K562 (cell line): ENCODE measurements around the gene VSIG4. TPM values are rescaled to one million over a fixed set of nuclear protein-coding genes. Genes with fewer than 3 reads are reported as not detected.

Experiments
- ATAC-seq: fragments of 200-7000 bp; cut with Tn5 transposase; 3 replicates; pipeline ENCODE4 v1.9.1; 2020; ENCODE audit warnings: moderate library complexity
- BruUV-seq: library from RNA; stranded (reverse); fragments of 400-500 nt; replicated peaks from 2 replicates; lab custom pipeline; 2021; lab: Mats Ljungman, UMichigan
- CTCF ChIA-PET: fragments of 300-600 bp; formaldehyde crosslinking; extraction: SDS; loops from one replicate; lab custom pipeline; 2021; ENCODE audit warnings: low intra/inter-chr PET ratio; lab: Yijun Ruan, JAX
- POLR2A ChIA-PET: fragments of 300-600, 350-650 bp; sonication (Branson Sonifier 250); formaldehyde crosslinking; extraction: SDS; loops from one replicate; lab custom pipeline; 2021; ENCODE audit warnings: antibody characterized with exemption, inconsistent platforms; lab: Yijun Ruan, JAX
- DNase-seq, 4 experiments: peaks; one replicate each; pipeline versions ENCODE4 v3.0.0 to v3.0.0-alpha.2; 2011 to 2018; ENCODE audit warnings: low spot score in 3 of 4, mixed read lengths in 3 of 4; ENCODE audit errors: extremely low read depth in 1 of 4
- FAIRE-seq: peaks from 2 replicates; lab custom pipeline; 2011; peaks lifted over from hg19 to GRCh38; lab: Jason Lieb, UNC
- H2AFZ ChIP-seq: 2 replicates; pipeline ENCODE4 v1.6.0; 2011; ENCODE audit warnings: low read depth, low read length, control low read depth, inconsistent platforms
- H3K27ac ChIP-seq: fragments of 200-600 bp; 3 replicates; pipeline ENCODE4 v1.8.0; 2011; ENCODE audit warnings: low read depth, mild to moderate bottlenecking, control low read depth, inconsistent platforms, low read length, moderate library complexity, mixed read lengths; ENCODE audit errors: extremely low read depth
- H3K27me3 ChIP-seq, 2 experiments: fragments of 300-600 bp in 1 of 2; 2 replicates in 1 of 2; 3 replicates in 1 of 2; pipeline versions ENCODE4 v1.6.0 to v1.8.0; 2011; ENCODE audit warnings: inconsistent platforms in 2 of 2, low read length in 2 of 2, mild to moderate bottlenecking in 1 of 2, mixed read lengths in 1 of 2, moderate library complexity in 1 of 2; ENCODE audit not compliant: control insufficient read depth in 2 of 2, insufficient read depth in 2 of 2
- H3K36me3 ChIP-seq: fragments of 300-600 bp; 3 replicates; pipeline ENCODE4 v1.8.0; 2011; ENCODE audit warnings: mild to moderate bottlenecking, low read length, inconsistent platforms; ENCODE audit not compliant: control insufficient read depth, insufficient read depth
- H3K4me1 ChIP-seq, 2 experiments: fragments of 200-600 bp in 1 of 2; replicated peaks in 1 of 2; 2 replicates in 1 of 2; 3 replicates in 1 of 2; pipeline versions ENCODE4 v1.5.1 to v1.8.0; 2011; ENCODE audit warnings: inconsistent platforms in 2 of 2, low read length in 2 of 2, mild to moderate bottlenecking in 1 of 2, mixed read lengths in 1 of 2, moderate library complexity in 1 of 2; ENCODE audit not compliant: control insufficient read depth in 2 of 2, insufficient read depth in 2 of 2
- H3K4me2 ChIP-seq: 2 replicates; pipeline ENCODE4 v1.6.1; 2011; ENCODE audit warnings: low read length, control low read depth, inconsistent platforms, mixed read lengths; ENCODE audit not compliant: insufficient read depth
- H3K4me3 ChIP-seq: fragments of 200-600 bp; sonication (generic), shearing (Covaris generic); 2 replicates; pipeline ENCODE4 v1.5.1; 2016; ENCODE audit warnings: control low read depth, inconsistent platforms
- H3K79me2 ChIP-seq: fragments of 200-600 bp; 3 replicates; pipeline ENCODE4 v1.8.0; 2011; ENCODE audit warnings: low read length, inconsistent platforms; ENCODE audit not compliant: control insufficient read depth, insufficient read depth
- H3K9ac ChIP-seq, 2 experiments: 2 replicates each; pipeline versions ENCODE4 v1.6.0 to v1.6.1; 2011; ENCODE audit warnings: low read depth in 2 of 2, low read length in 2 of 2, control low read depth in 1 of 2, inconsistent platforms in 1 of 2, mild to moderate bottlenecking in 1 of 2, mixed read lengths in 1 of 2; ENCODE audit not compliant: insufficient read depth in 1 of 2
- H3K9me1 ChIP-seq: one replicate; pipeline ENCODE4 v1.6.0; 2011; ENCODE audit warnings: inconsistent platforms, mild to moderate bottlenecking, low read length, moderate library complexity; ENCODE audit not compliant: control insufficient read depth, insufficient read depth
- H3K9me3 ChIP-seq: replicated peaks from 2 replicates; pipeline ENCODE4 v1.5.1; 2011; ENCODE audit warnings: low read depth, low read length, inconsistent platforms; ENCODE audit not compliant: control insufficient read depth, insufficient read depth
- H4K20me1 ChIP-seq: replicated peaks from 2 replicates; pipeline ENCODE4 v1.6.1; 2011; ENCODE audit warnings: low read length, inconsistent platforms, mixed read lengths; ENCODE audit not compliant: control insufficient read depth, insufficient read depth
- CEBPB ChIP-seq: fragments of 450-650 bp; IDR thresholded peaks from 2 replicates; pipeline ENCODE4 v1.6.1; 2016; ENCODE audit warnings: missing genetic modification characterization, missing compliant biosample characterization
- ETS2 ChIP-seq: IDR thresholded peaks from 2 replicates; pipeline ENCODE4 v1.6.1; 2016; ENCODE audit warnings: borderline replicate concordance, missing genetic modification characterization, mild to moderate bottlenecking, moderate library complexity, missing compliant biosample characterization; ENCODE audit not compliant: poor library complexity, severe bottlenecking
- NFE2 ChIP-seq: IDR thresholded peaks from 2 replicates; pipeline ENCODE4 v1.6.1; 2014; ENCODE audit warnings: antibody characterized with exemption, low read depth
- RBM15 ChIP-seq: fragments of 200-400 bp; formaldehyde crosslinking; IDR thresholded peaks from 2 replicates; pipeline ENCODE4 v1.6.1; 2018; ENCODE audit warnings: mild to moderate bottlenecking, low read length, moderate library complexity; ENCODE audit not compliant: insufficient read depth
- RHOXF2B ChIP-seq: fragments of 250-450 bp; sonication (Bioruptor Pico); conservative IDR thresholded peaks from 2 replicates; pipeline ENCODE4 v1.5.1; 2021
- ZNF311 ChIP-seq: fragments of 250-450 bp; sonication (Bioruptor Pico); IDR thresholded peaks from 2 replicates; pipeline ENCODE4 v1.4.0; 2020; ENCODE audit warnings: mild to moderate bottlenecking, moderate library complexity
- ZNF583 ChIP-seq: fragments of 250-450 bp; sonication (Bioruptor Pico); IDR thresholded peaks from 2 replicates; pipeline ENCODE4 v1.4.0; 2020
- ZSCAN32 ChIP-seq: fragments of 450-650 bp; formaldehyde crosslinking; IDR thresholded peaks from 2 replicates; pipeline ENCODE4 v1.4.0; 2020; ENCODE audit warnings: mild to moderate bottlenecking, moderate library complexity
- WGBS: fragments of 100-300 bp; shearing (Covaris generic); methylation state at CpG from one replicate; pipeline ENCODE4 v1.1.6; 2016; ENCODE audit warnings: low coverage, mixed read lengths; ENCODE audit not compliant: insufficient coverage; ENCODE audit errors: missing lambda C conversion rate; 5-methylcytosine and 5-hydroxymethylcytosine counted together
- in situ Hi-C: fragments of 300-500 bp; cut with MboI; formaldehyde crosslinking; loops from 4 replicates; pipeline ENCODE4 v1.15.0; 2018; ENCODE audit warnings: inconsistent platforms, mixed read lengths
- intact Hi-C: fragments of 100-400 bp; cut with micrococcal nuclease; formaldehyde crosslinking; loops from 2 replicates; pipeline ENCODE4 v1.14.2; 2022
- polyA plus RNA-seq, 8 experiments: library from polyadenylated mRNA; depleted of rRNA in 4 of 8; stranded (reverse) in 5 of 8; unstranded in 3 of 8; fragments of >200 nt; fragmentation: Nextera tagmentation in 2 of 8; fragmentation: Illumina TruSeq in 1 of 8; extraction: Ambion mirVana in 2 of 8; extraction: Trizol in 1 of 8; gene quantifications; 2 replicates each; pipeline versions ENCODE4 v1.2.1 to v1.2.3, GENCODE V29; 2011 to 2014; ENCODE audit warnings: inconsistent platforms in 1 of 8, missing spikeins in 1 of 8
- total RNA-seq, 7 experiments: library from RNA; depleted of rRNA in 6 of 7; stranded (reverse); fragments of >200 nt in 6 of 7; fragmentation: Illumina TruSeq in 2 of 7; extraction: Trizol in 2 of 7; gene quantifications; 2 replicates each; pipeline versions ENCODE4 v1.2.1 to v1.2.3, GENCODE V29; 2011 to 2021; ENCODE audit warnings: low replicate concordance in 1 of 7
- TF ChIP-seq, protein P1 (sequence below): sonication (generic); formaldehyde crosslinking; IDR thresholded peaks from 2 replicates; pipeline ENCODE4 v1.8.1; 2022; ENCODE audit warnings: missing genetic modification reagents
- TF ChIP-seq, protein P2 (sequence below): fragments of 250-450 bp; sonication (Bioruptor Pico); IDR thresholded peaks from 2 replicates; pipeline ENCODE4 v1.8.0; 2021; ENCODE audit warnings: borderline replicate concordance, mild to moderate bottlenecking, moderate library complexity; ENCODE audit not compliant: poor library complexity, severe bottlenecking
- TF ChIP-seq, protein P3 (sequence below): IDR thresholded peaks from 2 replicates; pipeline ENCODE4 v1.6.1; 2016; ENCODE audit warnings: missing genetic modification characterization, missing compliant biosample characterization
- TF ChIP-seq, protein P4 (sequence below): fragments of 250-450 bp; sonication (Bioruptor Pico); IDR thresholded peaks from 2 replicates; pipeline ENCODE4 v1.8.0; 2022; ENCODE audit warnings: moderate library complexity, mild to moderate bottlenecking, inconsistent platforms

VSIG4 gene
- total and polyA plus RNA-seq, 9 of the 15 experiments (the other 6 are each of a cell fraction or from before 2014, with no cell fraction given) = 0.22 to 1.6 (median 0.46) TPM; not detected in 1

DNA sequence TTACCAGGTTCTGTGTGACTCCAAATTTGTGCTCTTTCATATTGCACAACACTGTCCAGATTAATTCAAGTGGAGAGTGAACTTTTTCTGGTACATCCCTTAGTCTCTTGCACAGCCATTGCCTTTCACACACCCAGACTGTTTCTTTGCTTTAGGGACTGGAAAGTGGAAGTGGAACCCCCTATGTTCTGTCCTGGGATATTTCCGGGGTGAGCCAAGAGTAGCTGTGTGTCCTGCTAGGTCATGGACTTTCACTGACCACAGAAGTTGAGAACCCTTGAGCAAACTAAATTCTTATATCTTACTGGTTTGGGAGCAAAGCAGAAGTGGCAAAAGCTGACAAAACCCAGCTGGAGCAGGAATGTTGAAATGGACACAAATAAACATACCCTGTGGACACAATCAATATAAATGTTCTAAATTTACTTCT, 10.3 kb upstream of the VSIG4 start (continued):
- TF ChIP-seq RBM15 (no peak), ZNF583 (CRISPR knock-in tag) (no peak), NFE2 (no peak), ZNF311 (CRISPR knock-in tag) (no peak), CEBPB (tag) (peak; percentile 87)
- TF ChIP-seq, protein P1, sequence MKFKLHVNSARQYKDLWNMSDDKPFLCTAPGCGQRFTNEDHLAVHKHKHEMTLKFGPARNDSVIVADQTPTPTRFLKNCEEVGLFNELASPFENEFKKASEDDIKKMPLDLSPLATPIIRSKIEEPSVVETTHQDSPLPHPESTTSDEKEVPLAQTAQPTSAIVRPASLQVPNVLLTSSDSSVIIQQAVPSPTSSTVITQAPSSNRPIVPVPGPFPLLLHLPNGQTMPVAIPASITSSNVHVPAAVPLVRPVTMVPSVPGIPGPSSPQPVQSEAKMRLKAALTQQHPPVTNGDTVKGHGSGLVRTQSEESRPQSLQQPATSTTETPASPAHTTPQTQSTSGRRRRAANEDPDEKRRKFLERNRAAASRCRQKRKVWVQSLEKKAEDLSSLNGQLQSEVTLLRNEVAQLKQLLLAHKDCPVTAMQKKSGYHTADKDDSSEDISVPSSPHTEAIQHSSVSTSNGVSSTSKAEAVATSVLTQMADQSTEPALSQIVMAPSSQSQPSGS (CRISPR knock-in tag) = no peak
- TF ChIP-seq, protein P2, sequence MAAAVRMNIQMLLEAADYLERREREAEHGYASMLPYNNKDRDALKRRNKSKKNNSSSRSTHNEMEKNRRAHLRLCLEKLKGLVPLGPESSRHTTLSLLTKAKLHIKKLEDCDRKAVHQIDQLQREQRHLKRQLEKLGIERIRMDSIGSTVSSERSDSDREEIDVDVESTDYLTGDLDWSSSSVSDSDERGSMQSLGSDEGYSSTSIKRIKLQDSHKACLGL (CRISPR knock-in tag) = no peak
- TF ChIP-seq, protein P3, sequence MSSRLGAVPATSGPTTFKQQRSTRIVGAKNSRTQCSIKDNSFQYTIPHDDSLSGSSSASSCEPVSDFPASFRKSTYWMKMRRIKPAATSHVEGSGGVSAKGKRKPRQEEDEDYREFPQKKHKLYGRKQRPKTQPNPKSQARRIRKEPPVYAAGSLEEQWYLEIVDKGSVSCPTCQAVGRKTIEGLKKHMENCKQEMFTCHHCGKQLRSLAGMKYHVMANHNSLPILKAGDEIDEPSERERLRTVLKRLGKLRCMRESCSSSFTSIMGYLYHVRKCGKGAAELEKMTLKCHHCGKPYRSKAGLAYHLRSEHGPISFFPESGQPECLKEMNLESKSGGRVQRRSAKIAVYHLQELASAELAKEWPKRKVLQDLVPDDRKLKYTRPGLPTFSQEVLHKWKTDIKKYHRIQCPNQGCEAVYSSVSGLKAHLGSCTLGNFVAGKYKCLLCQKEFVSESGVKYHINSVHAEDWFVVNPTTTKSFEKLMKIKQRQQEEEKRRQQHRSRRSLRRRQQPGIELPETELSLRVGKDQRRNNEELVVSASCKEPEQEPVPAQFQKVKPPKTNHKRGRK = no peak
- TF ChIP-seq, all 486 proteins: peak for 5

DNA sequence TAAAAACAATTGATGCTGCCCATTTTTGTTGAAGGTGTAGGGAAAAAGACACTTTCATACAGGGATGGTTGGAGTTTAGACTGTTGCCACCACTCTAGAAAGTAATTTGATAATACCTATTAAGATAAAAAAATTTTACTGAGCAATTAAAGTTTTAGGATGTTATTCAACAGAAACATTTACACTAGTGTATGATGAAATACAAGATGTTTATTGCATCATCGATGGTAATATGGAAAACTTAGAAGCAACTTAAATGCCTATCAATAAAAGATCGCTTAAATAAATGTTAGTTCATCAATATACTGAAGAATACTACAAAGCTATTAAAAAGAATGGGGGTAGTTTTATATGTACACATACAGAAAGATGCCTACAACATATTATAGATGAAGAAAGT, 9.2 kb upstream of the VSIG4 start:
- no peak overlapping the region for H3K9ac ChIP-seq
- H3K9me3 ChIP-seq = no peaks in the 10 kb centered on the region
- ATAC-seq = no peak
- no peaks in the 10 kb centered on the region for H3K27me3 ChIP-seq
- H3K79me2 ChIP-seq = no peaks in the 10 kb centered on the region
- WGBS = 78% methylated on average over 2 of the region's 2 CpGs
- no peaks in the 10 kb centered on the region for H3K9me1 ChIP-seq
- H3K27ac ChIP-seq = no peak overlapping the region
- no peak for DNase-seq
- no peak overlapping the region for H3K4me3 ChIP-seq
- ChIA-PET POLR2A (no interaction called here), CTCF (no interaction called here)
- H2AFZ ChIP-seq = peak overlapping the region; percentile 84
- no peak for FAIRE-seq
- H3K36me3 ChIP-seq = no peaks in the 10 kb centered on the region
- no peak overlapping the region for H3K4me2 ChIP-seq
- in situ Hi-C loops (no loop called here), intact Hi-C loops (no loop called here)
- BruUV-seq = no TSS peak
- H4K20me1 ChIP-seq = no peaks in the 10 kb centered on the region
- peaks cover 0 to 24% of the 10 kb centered on the region in 2 experiments; a peak in 3 of 5 replicates for H3K4me1 ChIP-seq
- TF ChIP-seq ETS2 (tag) = no peak
- TF ChIP-seq, protein P4, sequence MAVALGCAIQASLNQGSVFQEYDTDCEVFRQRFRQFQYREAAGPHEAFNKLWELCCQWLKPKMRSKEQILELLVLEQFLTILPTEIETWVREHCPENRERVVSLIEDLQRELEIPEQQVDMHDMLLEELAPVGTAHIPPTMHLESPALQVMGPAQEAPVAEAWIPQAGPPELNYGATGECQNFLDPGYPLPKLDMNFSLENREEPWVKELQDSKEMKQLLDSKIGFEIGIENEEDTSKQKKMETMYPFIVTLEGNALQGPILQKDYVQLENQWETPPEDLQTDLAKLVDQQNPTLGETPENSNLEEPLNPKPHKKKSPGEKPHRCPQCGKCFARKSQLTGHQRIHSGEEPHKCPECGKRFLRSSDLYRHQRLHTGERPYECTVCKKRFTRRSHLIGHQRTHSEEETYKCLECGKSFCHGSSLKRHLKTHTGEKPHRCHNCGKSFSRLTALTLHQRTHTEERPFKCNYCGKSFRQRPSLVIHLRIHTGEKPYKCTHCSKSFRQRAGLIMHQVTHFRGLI (CRISPR knock-in tag) = no peak
- TF ChIP-seq ZSCAN32 (CRISPR knock-in tag) = peak; percentile 83
- TF ChIP-seq RHOXF2B = no peak
